Karpas-422 (cell line): ENCODE measurements around the gene TIGD1. TPM values are rescaled to one million over a fixed set of nuclear protein-coding genes. Genes with fewer than 3 reads are reported as not detected.

Source experiments
- DNase-seq: peaks from one replicate; pipeline ENCODE4 v3.0.0-alpha.2; 2015
- H2AFZ ChIP-seq: fragments of 200-600 bp; sonication (generic); 2 replicates; pipeline ENCODE4 v1.6.1; 2014; ENCODE audit warnings: antibody characterized with exemption, low read length, mixed read lengths
- H3K27ac ChIP-seq: fragments of 200-600 bp; sonication (generic); 2 replicates; pipeline ENCODE4 v1.5.1; 2014; ENCODE audit warnings: mild to moderate bottlenecking, low read length, moderate library complexity
- H3K27me3 ChIP-seq: fragments of 200-600 bp; sonication (generic); 2 replicates; pipeline ENCODE4 v1.6.1; 2014; ENCODE audit warnings: low read length, mixed read lengths
- H3K36me3 ChIP-seq: fragments of 200-600 bp; sonication (generic); 2 replicates; pipeline ENCODE4 v1.6.1; 2014; ENCODE audit warnings: low read length, mixed read lengths; ENCODE audit not compliant: insufficient read depth
- H3K4me1 ChIP-seq: fragments of 200-600 bp; sonication (generic); 2 replicates; pipeline ENCODE4 v1.6.1; 2014; ENCODE audit warnings: mild to moderate bottlenecking, low read length, mixed read lengths
- H3K4me2 ChIP-seq: fragments of 200-600 bp; sonication (generic); 2 replicates; pipeline ENCODE4 v1.6.1; 2014; ENCODE audit warnings: low read length, low read depth, mild to moderate bottlenecking; ENCODE audit not compliant: poor library complexity, severe bottlenecking
- H3K4me3 ChIP-seq: fragments of 200-600 bp; sonication (generic); 2 replicates; pipeline ENCODE4 v1.5.1; 2014; ENCODE audit warnings: mild to moderate bottlenecking, antibody characterized with exemption, low read length, mixed read lengths
- H3K79me2 ChIP-seq: fragments of 200-600 bp; sonication (generic); 2 replicates; pipeline ENCODE4 v1.6.1; 2014; ENCODE audit warnings: mild to moderate bottlenecking, low read length, mixed read lengths
- H3K9ac ChIP-seq: fragments of 200-600 bp; sonication (generic); 2 replicates; pipeline ENCODE4 v1.6.0; 2014; ENCODE audit warnings: low read length
- H3K9me2 ChIP-seq: fragments of 200-600 bp; sonication (generic), shearing (Covaris generic); replicated peaks from 2 replicates; pipeline ENCODE4 v1.6.0; 2014; ENCODE audit warnings: mild to moderate bottlenecking, low read length, moderate library complexity; ENCODE audit not compliant: insufficient read depth
- H3K9me3 ChIP-seq: fragments of 300-700, 200-600 bp; sonication (generic); 2 replicates; pipeline ENCODE4 v1.6.1; 2014; ENCODE audit warnings: low read length, mixed read lengths
- H4K20me1 ChIP-seq: fragments of 200-600 bp; sonication (generic); 2 replicates; pipeline ENCODE4 v1.6.1; 2014; ENCODE audit warnings: mild to moderate bottlenecking, antibody characterized with exemption, low read length, low read depth; ENCODE audit not compliant: insufficient read depth
- total RNA-seq: library from RNA; depleted of rRNA; stranded (reverse); fragments of >200 nt; shearing (Covaris generic); gene quantifications from 2 replicates; pipeline ENCODE4 v1.2.3, GENCODE V29; 2014; ENCODE audit warnings: low replicate concordance

TIGD1 gene
- total RNA-seq, 1 experiment from 2014 or later = 20.6 TPM

GRCh38 chr2:232545511-232546375, 4.6 kb downstream of the TIGD1 start:
- Histone ChIP-seq H2AFZ (no peak overlapping the region), H3K4me1 (peaks cover 6% of the 10 kb centered on the region; the same call in 1 of the 2 replicates), H3K79me2 (peaks cover 33% of the 10 kb centered on the region), H3K4me3 (no peak overlapping the region), H3K9ac (no peak overlapping the region), H3K27me3 (no peaks in the 10 kb centered on the region), H3K4me2 (no peak overlapping the region), H3K9me3 (no peaks in the 10 kb centered on the region), H3K36me3 (peaks cover 16% of the 10 kb centered on the region; the same call in 1 of the 2 replicates), H4K20me1 (peaks cover 44% of the 10 kb centered on the region; the same call in 1 of the 2 replicates), H3K27ac (no peak overlapping the region), H3K9me2 (no peaks in the 10 kb centered on the region)
- DNase-seq = no peak

DNA sequence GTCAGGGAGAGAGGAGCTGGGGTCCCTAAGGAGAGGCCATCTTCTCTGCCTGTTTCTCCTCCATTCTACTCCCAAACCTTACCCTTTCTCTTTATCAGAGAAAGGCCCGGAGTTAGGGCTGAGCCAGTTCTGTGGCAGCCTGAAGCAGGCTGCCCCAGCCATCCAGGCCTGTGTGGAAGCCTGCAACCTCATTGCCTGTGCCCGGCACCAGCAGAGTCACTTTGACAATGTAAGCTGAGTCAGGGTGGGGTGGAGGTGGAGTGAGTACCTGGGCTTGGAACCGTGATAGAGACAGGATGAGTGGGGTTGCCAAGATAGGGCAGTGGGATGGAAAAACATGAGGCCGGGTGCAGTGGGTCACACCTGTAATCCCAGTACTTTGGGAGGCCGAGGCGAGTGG, 5.7 kb downstream of the TIGD1 start:
- H4K20me1 ChIP-seq = peaks cover 46% of the 10 kb centered on the region; the same call in 1 of the 2 replicates
- H3K4me1 ChIP-seq = peaks cover 5% of the 10 kb centered on the region; the same call in 1 of the 2 replicates
- no peak overlapping the region for H3K4me2 ChIP-seq
- no peaks in the 10 kb centered on the region for H3K27me3 ChIP-seq
- no peaks in the 10 kb centered on the region for H3K9me2 ChIP-seq
- no peak overlapping the region for H3K4me3 ChIP-seq
- peaks cover 16% of the 10 kb centered on the region; the same call in 1 of the 2 replicates for H3K36me3 ChIP-seq
- H3K9me3 ChIP-seq = no peaks in the 10 kb centered on the region
- H3K27ac ChIP-seq = no peak overlapping the region
- peaks cover 25% of the 10 kb centered on the region for H3K79me2 ChIP-seq
- no peak overlapping the region for H2AFZ ChIP-seq
- DNase-seq = no peak
- no peak overlapping the region for H3K9ac ChIP-seq

DNA sequence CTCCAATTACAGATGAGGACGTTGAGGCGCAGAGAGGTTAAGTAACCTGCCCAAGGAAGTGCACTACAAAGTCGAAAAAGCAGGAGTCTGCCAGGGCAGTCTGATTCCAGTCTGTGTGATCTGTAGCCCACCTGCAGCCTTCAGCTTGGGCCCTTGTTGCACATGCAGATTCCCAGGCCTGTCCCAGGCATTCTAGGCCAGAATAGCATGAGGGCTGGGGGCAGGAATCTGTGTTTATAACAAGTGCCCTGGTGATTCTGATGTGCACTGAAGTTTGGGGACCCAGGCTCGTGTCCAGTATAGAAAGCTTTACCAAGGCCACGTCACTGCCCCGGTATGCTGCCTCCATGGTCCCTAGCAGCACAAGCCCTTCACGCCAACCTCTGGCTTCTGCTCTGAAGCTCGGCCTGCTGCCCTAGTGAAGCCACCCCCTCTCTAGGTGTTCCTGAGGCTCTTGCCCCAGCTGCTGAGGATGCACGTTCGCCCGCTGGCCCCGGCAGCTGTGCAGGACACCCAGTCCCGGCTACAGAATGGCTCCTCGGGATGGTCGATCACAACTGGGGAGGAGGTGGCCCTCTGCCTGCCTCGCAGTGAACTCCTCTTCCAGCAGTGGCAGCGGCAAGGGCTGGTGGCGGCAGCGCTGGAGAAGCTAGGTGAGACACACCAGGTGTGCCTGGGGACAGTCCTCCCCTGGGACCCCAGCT, 6.3 kb downstream of the TIGD1 start:
- Histone ChIP-seq H3K4me1 (no peaks in the 10 kb centered on the region), H3K27me3 (no peaks in the 10 kb centered on the region), H4K20me1 (peaks cover 52% of the 10 kb centered on the region; the same call in 1 of the 2 replicates), H2AFZ (no peak overlapping the region), H3K36me3 (peaks cover 16% of the 10 kb centered on the region; the same call in 1 of the 2 replicates), H3K4me2 (no peak overlapping the region), H3K9me3 (no peaks in the 10 kb centered on the region), H3K4me3 (no peak overlapping the region), H3K9me2 (no peaks in the 10 kb centered on the region), H3K9ac (no peak overlapping the region), H3K79me2 (peaks cover 19% of the 10 kb centered on the region), H3K27ac (no peak overlapping the region)
- no peak for DNase-seq

DNA sequence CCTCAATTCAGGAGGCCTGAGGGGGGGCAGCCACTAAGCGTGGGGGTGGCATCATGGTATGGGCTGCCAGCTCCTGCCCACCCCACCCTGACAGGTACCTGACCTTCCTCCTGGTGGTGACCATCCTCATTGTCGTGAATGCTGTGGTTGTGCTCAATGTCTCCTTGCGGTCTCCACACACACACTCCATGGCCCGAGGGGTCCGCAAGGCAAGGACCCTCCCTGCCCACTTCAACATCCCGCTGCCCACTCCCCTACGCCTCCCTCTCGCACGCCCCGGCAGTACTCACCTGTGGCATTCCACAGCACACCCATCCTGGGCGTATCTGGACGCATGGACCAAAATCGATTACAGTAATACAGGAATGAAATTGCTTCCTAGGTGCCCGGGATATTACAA, 6.9 kb downstream of the TIGD1 start:
- Histone ChIP-seq H3K27ac (no peak overlapping the region), H3K4me3 (no peak overlapping the region), H3K9me2 (no peaks in the 10 kb centered on the region), H3K4me1 (no peaks in the 10 kb centered on the region), H3K9me3 (no peaks in the 10 kb centered on the region), H2AFZ (no peak overlapping the region), H3K36me3 (peaks cover 13% of the 10 kb centered on the region; the same call in 1 of the 2 replicates), H3K9ac (no peak overlapping the region), H3K27me3 (no peaks in the 10 kb centered on the region), H3K79me2 (peaks cover 15% of the 10 kb centered on the region), H3K4me2 (no peak overlapping the region), H4K20me1 (peaks cover 55% of the 10 kb centered on the region; the same call in 1 of the 2 replicates)
- DNase-seq = no peak

- H3K27me3 ChIP-seq = no peaks in the 10 kb centered on the region
Observed at GRCh38 chr2:232542715-232543467, 7.5 kb downstream of the TIGD1 start.

GRCh38 chr2:232541961-232542714, 8.2 kb downstream of the TIGD1 start:
- Histone ChIP-seq H3K4me3 (no peak overlapping the region), H3K36me3 (0 out of 2 replicates have a peak, but pooled peaks cover 3% of the 10 kb centered on the region), H3K9me3 (no peaks in the 10 kb centered on the region), H3K4me1 (no peaks in the 10 kb centered on the region), H3K9me2 (no peaks in the 10 kb centered on the region), H3K4me2 (no peak overlapping the region), H3K9ac (no peak overlapping the region), H4K20me1 (peaks cover 61% of the 10 kb centered on the region; the same call in 1 of the 2 replicates), H3K27me3 (no peaks in the 10 kb centered on the region), H3K79me2 (peaks cover under 1% of the 10 kb centered on the region), H2AFZ (no peak overlapping the region), H3K27ac (no peak overlapping the region)
- no peak for DNase-seq

More at GRCh38 chr2:232542715-232543467, 7.5 kb downstream of the TIGD1 start:
- H3K36me3 ChIP-seq = peaks cover 10% of the 10 kb centered on the region; the same call in 1 of the 2 replicates
- no peak overlapping the region for H3K9ac ChIP-seq
- no peak for DNase-seq
- peaks cover 9% of the 10 kb centered on the region for H3K79me2 ChIP-seq
- H3K9me2 ChIP-seq = no peaks in the 10 kb centered on the region
- no peak overlapping the region for H3K4me2 ChIP-seq
- no peak overlapping the region for H2AFZ ChIP-seq
- H3K4me1 ChIP-seq = no peaks in the 10 kb centered on the region
- no peak overlapping the region for H3K4me3 ChIP-seq
- no peaks in the 10 kb centered on the region for H3K9me3 ChIP-seq
- no peak overlapping the region for H3K27ac ChIP-seq
- H4K20me1 ChIP-seq = peaks cover 59% of the 10 kb centered on the region; the same call in 1 of the 2 replicates

DNA sequence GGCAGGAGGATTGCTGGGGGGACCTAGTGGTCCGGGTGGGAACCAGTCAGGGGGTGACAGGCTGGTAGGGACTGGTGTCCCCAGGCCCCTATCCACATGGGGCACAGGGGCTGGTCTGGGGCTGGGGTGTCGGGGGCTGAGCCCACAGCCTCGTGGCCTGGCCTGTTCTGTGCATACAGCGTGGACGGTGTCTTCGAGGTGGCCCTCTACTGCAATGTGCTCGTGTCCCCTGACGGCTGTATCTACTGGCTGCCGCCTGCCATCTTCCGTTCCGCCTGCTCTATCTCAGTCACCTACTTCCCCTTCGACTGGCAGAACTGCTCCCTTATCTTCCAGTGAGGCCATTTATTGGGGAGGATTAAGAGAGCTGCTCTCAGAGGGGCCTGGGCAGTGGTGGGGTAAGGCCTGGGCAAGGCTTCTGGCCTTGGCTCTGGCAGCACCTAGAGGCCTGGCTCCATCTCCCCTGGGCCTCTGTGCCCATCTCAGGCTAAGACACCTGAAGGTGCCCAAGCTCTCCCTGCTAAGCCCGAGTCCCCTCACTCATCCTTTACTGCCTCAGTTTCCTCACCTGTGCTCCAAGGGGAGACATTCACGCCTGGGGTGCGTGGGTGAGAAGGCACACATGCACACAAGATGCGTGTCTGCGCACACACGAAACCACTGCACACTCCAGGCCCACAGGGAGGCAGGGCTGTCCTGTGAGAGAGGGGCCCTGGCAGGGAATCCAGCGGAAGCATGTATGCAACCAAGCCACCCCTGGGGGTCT, 9.0 kb downstream of the TIGD1 start:
- Histone ChIP-seq H3K79me2 (no peaks in the 10 kb centered on the region), H3K4me1 (no peaks in the 10 kb centered on the region), H3K4me2 (no peak overlapping the region), H3K4me3 (no peak overlapping the region), H3K27ac (no peak overlapping the region), H3K9ac (no peak overlapping the region), H3K27me3 (no peaks in the 10 kb centered on the region; the same call in 1 of the 2 replicates), H3K9me2 (no peaks in the 10 kb centered on the region), H3K9me3 (peaks cover 3% of the 10 kb centered on the region), H2AFZ (no peak overlapping the region), H3K36me3 (peaks cover 3% of the 10 kb centered on the region; the same call in 1 of the 2 replicates), H4K20me1 (peaks cover 61% of the 10 kb centered on the region; the same call in 1 of the 2 replicates)
- DNase-seq = no peak
